ENCODE results near the gene AS3MT.

DNA sequence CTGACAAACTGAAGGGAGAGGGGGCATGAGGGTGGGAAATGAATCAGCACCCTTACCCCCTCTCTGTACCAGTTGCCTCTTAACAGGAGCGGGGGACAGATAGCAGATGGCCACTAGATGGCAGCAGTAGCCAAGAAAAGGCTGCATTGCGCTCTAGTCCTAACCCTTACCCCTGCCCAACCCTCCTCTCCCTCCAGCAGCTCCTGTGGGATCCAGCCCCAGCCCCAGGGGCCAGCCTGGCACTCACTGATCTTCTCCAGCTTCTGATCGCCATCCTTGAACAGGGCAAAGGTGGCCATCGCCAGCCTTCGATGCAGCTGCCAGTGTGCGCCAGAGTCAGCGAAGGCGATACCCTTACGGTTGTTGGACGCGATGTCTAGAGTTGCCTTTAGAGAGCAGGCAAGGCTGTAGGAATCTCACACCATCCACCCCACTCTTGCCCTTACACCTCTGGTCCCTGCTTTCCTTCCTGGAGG is 34.2 kb upstream of the AS3MT start:
- TF ChIP-seq, protein P1, sequence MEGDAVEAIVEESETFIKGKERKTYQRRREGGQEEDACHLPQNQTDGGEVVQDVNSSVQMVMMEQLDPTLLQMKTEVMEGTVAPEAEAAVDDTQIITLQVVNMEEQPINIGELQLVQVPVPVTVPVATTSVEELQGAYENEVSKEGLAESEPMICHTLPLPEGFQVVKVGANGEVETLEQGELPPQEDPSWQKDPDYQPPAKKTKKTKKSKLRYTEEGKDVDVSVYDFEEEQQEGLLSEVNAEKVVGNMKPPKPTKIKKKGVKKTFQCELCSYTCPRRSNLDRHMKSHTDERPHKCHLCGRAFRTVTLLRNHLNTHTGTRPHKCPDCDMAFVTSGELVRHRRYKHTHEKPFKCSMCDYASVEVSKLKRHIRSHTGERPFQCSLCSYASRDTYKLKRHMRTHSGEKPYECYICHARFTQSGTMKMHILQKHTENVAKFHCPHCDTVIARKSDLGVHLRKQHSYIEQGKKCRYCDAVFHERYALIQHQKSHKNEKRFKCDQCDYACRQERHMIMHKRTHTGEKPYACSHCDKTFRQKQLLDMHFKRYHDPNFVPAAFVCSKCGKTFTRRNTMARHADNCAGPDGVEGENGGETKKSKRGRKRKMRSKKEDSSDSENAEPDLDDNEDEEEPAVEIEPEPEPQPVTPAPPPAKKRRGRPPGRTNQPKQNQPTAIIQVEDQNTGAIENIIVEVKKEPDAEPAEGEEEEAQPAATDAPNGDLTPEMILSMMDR (IDR thresholded peaks at IDR 0.05): peak; percentile 69 to 95 (median 86)
- TF ChIP-seq POLR2A (IDR thresholded peaks at IDR 0.05): no peak
